ENCODE results near the gene TMEM225B. TPM values are rescaled to one million over a fixed set of nuclear protein-coding genes. Genes with fewer than 3 reads are reported as not detected.

TMEM225B gene
- total RNA-seq, 3 donors from 2014 or later, result 1.0 to 4.5 (median 2.0) TPM

DNA sequence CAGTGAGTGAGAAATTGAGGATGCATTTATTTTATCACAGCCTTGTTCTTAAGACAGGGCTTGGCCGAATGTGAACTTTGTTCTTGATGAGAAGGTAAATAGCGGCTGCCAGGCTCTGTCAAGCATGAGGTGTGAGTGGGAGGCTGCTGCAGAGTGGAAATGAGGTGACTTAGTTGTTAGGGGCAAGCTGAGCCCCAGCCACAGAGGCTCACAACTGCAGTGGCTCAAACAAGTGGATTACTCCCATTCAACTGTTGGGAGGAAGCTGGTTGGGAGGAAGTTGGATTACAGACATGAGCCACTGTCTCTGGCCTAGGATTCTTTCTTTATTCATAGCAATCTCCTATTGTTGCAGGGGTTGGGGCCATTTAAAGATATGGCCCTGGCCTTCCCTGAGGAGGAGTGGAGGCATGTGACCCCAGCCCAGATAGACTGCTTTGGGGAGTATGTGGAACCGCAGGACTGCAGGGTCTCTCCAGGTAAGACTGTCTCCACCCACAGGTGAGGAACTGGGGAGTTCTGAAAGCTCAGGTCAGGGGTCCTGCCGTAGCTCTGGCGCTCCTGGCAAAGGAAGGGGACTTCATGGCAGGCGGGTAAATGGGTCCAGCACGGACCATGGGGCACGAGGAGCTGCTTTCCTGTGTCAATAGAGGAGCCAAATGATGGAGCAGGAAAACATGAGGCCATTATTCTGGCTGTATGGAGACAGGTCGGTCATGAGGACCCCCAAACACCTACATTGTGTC lies 25.8 kb downstream of the TMEM225B start:
- Histone ChIP-seq H3K4me1 (no peaks in the 10 kb centered on the region), H3K36me3 (peaks cover 5% of the 10 kb centered on the region), H3K27ac (peak overlapping the region; percentile 27 to 69), H3K4me3 (no peak overlapping the region), H3K27me3 (no peaks in the 10 kb centered on the region), H3K9me3 (no peaks in the 10 kb centered on the region)
- TF ChIP-seq POLR2A (IDR thresholded peaks at IDR 0.05) (no peak), POLR2AphosphoS5 (IDR thresholded peaks at IDR 0.05) (no peak)
- TF ChIP-seq, protein P1, sequence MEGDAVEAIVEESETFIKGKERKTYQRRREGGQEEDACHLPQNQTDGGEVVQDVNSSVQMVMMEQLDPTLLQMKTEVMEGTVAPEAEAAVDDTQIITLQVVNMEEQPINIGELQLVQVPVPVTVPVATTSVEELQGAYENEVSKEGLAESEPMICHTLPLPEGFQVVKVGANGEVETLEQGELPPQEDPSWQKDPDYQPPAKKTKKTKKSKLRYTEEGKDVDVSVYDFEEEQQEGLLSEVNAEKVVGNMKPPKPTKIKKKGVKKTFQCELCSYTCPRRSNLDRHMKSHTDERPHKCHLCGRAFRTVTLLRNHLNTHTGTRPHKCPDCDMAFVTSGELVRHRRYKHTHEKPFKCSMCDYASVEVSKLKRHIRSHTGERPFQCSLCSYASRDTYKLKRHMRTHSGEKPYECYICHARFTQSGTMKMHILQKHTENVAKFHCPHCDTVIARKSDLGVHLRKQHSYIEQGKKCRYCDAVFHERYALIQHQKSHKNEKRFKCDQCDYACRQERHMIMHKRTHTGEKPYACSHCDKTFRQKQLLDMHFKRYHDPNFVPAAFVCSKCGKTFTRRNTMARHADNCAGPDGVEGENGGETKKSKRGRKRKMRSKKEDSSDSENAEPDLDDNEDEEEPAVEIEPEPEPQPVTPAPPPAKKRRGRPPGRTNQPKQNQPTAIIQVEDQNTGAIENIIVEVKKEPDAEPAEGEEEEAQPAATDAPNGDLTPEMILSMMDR (IDR thresholded peaks at IDR 0.05), result no peak
- peak in 1 of 2 donors; percentile 27 for DNase-seq (ENCODE audit: low spot score in 2 of 2)
- intact Hi-C loops (cut with DNase I; ENCODE audit: low total_unique reads), result no loop called here

DNA sequence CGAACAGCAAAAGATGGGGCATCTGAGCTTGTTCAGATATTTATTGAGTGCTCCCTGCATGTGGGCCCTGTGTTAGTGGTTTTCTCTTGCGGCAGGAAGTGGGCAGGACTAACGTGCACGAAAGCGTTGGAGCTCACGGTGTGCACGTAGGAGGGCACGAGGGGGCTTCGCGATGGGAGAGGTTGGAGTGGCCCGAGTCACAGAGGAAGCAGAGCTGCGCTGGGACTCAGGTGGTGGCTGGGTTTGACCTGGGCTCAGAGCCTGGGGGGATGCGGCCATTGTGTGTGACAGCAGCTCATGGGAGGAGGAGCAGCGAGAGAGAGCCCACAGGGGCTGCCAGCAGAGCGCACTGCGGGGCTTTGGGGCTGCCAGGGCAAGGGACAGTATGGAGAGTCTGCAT lies 26.4 kb downstream of the TMEM225B start:
- Histone ChIP-seq H3K27ac (peak overlapping the region; percentile 27 to 69), H3K4me1 (no peaks in the 10 kb centered on the region), H3K9me3 (no peaks in the 10 kb centered on the region), H3K27me3 (no peaks in the 10 kb centered on the region), H3K4me3 (no peak overlapping the region), H3K36me3 (peaks cover 7% of the 10 kb centered on the region)
- no peak for TF ChIP-seq POLR2AphosphoS5 (IDR thresholded peaks at IDR 0.05)
- intact Hi-C loops (cut with DNase I; ENCODE audit: low total_unique reads), result no loop called here
- DNase-seq (ENCODE audit: low spot score in 2 of 2), result no peak

- no peaks in the 10 kb centered on the region for H3K4me1 ChIP-seq
- no peaks in the 10 kb centered on the region for H3K27me3 ChIP-seq
- no peak overlapping the region for H3K27ac ChIP-seq
- peaks cover 9% of the 10 kb centered on the region for H3K36me3 ChIP-seq
- no peaks in the 10 kb centered on the region for H3K9me3 ChIP-seq
- intact Hi-C loops (cut with DNase I; ENCODE audit: low total_unique reads), result no loop called here
- H3K4me3 ChIP-seq, result no peak overlapping the region
- no peak for TF ChIP-seq POLR2A (IDR thresholded peaks at IDR 0.05)
- TF ChIP-seq POLR2AphosphoS5 (IDR thresholded peaks at IDR 0.05), result no peak
- TF ChIP-seq, protein P1 (IDR thresholded peaks at IDR 0.05), result no peak
- no peak for DNase-seq (ENCODE audit: low spot score in 2 of 2)
These were observed 27.3 kb downstream of the TMEM225B start for GRCh38 chr7:99625321-99625720.

DNA sequence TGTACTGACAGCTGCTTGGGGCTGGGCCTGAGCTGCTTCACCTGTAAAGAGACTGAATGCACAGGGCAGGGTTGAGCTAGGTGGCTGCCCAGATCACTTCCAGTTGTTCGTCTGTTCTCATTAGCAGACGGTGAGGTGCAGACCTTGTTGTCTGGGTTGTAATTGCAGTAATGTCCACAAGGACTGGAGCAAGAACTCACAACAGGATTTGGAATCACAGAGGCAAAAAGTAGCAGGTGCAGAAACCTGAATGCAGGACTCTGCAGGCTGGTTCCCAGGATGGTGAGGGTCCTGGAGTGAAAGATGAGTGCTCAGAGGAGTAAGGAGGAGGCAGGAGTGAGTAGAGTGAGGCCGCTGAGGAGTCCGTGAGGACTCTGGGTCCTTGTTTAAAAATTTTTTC lies 27.9 kb downstream of the TMEM225B start:
- TF ChIP-seq, protein P1 (IDR thresholded peaks at IDR 0.05), result no peak
- no peak for TF ChIP-seq POLR2A (IDR thresholded peaks at IDR 0.05)
- TF ChIP-seq POLR2AphosphoS5 (IDR thresholded peaks at IDR 0.05), result no peak
- no peak for DNase-seq (ENCODE audit: low spot score in 2 of 2)
- no peak overlapping the region for H3K27ac ChIP-seq
- H3K9me3 ChIP-seq, result no peaks in the 10 kb centered on the region
- peaks cover 9% of the 10 kb centered on the region for H3K36me3 ChIP-seq
- H3K4me1 ChIP-seq, result no peaks in the 10 kb centered on the region
- intact Hi-C loops (cut with DNase I; ENCODE audit: low total_unique reads), result no loop called here
- no peak overlapping the region for H3K4me3 ChIP-seq
- no peaks in the 10 kb centered on the region for H3K27me3 ChIP-seq

DNA sequence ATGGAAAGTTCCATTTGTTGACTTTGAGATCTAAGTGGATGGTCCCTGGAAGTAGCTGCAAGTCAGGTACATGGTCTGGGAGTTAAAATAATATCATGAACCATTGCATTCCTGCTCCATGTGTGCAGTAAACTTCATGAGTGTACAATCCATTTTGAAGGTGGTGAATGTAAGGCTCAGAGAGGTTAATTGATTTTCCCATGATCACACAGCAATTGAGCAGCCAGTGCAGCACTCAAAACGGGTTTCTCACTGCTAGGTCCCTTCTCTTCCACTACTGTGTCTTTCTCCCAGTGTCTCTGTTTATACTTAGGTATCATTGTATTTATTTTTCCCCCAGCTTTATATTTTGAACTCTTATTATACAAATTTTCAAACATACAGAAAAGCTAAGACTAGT lies 28.6 kb downstream of the TMEM225B start:
- Histone ChIP-seq H3K27me3 (no peaks in the 10 kb centered on the region), H3K4me1 (no peaks in the 10 kb centered on the region), H3K27ac (no peak overlapping the region), H3K9me3 (no peaks in the 10 kb centered on the region), H3K4me3 (no peak overlapping the region), H3K36me3 (peaks cover 9% of the 10 kb centered on the region)
- intact Hi-C loops (cut with DNase I; ENCODE audit: low total_unique reads), result no loop called here
- TF ChIP-seq POLR2A (IDR thresholded peaks at IDR 0.05) (no peak), POLR2AphosphoS5 (IDR thresholded peaks at IDR 0.05) (no peak)
- TF ChIP-seq, protein P1 (IDR thresholded peaks at IDR 0.05), result no peak
- DNase-seq (ENCODE audit: low spot score in 2 of 2), result no peak

Measured in breast epithelium (tissue), 4 donors.